ENCODE results near the gene AUTS2.

Gene AUTS2

DNA sequence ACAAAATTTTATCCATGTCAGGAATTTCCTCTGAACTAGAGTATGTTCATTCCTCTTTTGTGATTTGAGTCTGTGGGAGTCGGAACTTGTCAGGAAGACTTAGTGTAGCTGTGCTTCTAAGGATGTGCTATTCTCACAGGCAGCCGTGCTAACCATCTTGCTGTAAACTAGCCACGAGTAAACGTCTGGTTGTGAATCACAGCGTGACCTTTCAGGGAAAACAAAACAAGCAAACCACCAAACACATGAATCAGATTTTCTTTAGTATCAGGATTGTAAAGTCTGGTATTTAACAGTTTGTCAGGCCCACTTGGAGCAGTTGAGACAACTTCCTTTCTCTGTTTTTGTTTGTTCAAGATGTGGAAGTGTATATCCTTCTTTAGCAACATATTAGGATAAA, 32.0 kb downstream of the AUTS2 start:
- H3K4me3 ChIP-seq (ENCODE audit: low read depth, low read length) = no peak overlapping the region
- TF ChIP-seq, protein P1, sequence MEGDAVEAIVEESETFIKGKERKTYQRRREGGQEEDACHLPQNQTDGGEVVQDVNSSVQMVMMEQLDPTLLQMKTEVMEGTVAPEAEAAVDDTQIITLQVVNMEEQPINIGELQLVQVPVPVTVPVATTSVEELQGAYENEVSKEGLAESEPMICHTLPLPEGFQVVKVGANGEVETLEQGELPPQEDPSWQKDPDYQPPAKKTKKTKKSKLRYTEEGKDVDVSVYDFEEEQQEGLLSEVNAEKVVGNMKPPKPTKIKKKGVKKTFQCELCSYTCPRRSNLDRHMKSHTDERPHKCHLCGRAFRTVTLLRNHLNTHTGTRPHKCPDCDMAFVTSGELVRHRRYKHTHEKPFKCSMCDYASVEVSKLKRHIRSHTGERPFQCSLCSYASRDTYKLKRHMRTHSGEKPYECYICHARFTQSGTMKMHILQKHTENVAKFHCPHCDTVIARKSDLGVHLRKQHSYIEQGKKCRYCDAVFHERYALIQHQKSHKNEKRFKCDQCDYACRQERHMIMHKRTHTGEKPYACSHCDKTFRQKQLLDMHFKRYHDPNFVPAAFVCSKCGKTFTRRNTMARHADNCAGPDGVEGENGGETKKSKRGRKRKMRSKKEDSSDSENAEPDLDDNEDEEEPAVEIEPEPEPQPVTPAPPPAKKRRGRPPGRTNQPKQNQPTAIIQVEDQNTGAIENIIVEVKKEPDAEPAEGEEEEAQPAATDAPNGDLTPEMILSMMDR (IDR thresholded peaks at IDR 0.05; ENCODE audit: control insufficient read depth, extremely low read depth, insufficient read depth) = no peak
- DNase-seq (ENCODE audit: low read depth) = no peak

DNA sequence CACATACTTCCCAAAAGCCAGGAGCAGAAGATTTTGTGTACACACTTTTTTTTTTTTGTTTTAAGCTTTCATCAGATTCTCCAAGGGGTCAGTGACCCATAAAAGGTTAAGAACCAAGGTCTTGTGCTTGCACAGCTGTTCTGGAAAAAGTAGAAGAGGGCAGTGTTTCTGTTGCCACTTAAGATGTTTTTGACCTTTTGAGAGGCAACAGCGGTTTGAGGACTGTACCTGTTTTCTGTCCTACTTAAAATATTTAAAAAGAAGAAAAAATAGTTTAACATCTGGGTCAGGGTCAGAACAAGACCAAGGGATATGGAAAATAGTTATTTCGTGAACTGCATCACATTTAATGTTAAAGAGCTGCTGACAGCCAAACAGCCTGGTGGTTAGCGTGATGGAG, 32.9 kb downstream of the AUTS2 start:
- TF ChIP-seq, protein P1 (IDR thresholded peaks at IDR 0.05; ENCODE audit: control insufficient read depth, extremely low read depth, insufficient read depth) = no peak
- no peak for DNase-seq (ENCODE audit: low read depth)

DNA sequence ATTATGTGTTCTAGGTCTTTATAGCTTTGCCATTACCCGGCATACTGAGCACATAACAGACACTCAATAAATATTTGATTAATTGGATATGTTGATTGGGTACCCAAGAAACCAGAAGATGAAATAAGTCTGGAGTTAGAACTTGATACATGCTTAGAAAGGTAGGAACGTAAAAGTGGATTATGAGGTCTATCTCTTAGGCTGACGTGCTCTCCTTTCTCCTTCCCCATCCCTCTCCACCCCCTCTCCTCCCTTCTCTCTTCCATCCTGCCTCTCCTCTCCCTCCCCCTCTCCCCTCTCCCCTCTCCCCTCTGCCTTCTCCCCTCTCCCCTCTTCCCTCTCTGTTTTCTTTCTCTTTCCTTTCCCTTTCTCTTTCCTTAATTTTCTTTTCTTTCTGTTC, 34.0 kb downstream of the AUTS2 start:
- TF ChIP-seq, protein P1 (IDR thresholded peaks at IDR 0.05; ENCODE audit: control insufficient read depth, extremely low read depth, insufficient read depth) = no peak
- no peak for DNase-seq (ENCODE audit: low read depth)
- H3K4me3 ChIP-seq (ENCODE audit: low read depth, low read length) = no peak overlapping the region

More for the DNA sequence above, 32.9 kb downstream of the AUTS2 start:
- no peak overlapping the region for H3K4me3 ChIP-seq (ENCODE audit: low read depth, low read length)

DNA sequence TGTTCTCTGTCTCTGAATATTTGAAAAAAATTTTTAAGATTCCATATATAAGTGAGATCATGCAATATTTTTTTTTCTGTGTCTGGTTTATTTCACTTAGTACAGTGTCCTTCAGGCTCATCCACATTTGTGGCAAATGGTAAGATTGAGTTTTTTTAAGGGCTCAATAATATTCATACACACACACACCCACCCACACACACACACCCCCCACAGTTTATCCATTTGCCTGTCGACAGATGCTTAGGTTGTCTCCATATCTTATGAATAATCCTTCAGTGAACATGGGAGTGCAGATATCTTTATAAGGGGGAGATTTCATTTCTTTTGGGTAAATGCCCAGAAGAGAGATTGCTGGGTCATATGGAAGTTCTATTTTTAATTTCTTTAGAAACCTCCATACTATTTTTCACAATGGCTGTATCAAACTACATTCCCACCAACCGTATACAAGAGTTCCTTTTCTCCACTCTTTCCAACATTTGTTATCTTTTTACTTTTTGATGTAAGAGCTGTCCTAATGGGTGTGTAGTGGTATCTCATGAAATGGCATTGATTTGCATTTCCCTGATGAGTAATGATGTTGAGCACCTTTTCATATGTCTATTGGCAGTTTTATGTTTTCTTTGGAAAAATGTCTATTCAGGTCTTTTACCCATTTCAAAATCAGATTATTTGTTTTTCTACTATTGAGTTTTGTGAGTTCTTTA, 35.0 kb downstream of the AUTS2 start:
- DNase-seq (ENCODE audit: low read depth) = no peak
- no peak overlapping the region for H3K4me3 ChIP-seq (ENCODE audit: low read depth, low read length)
- TF ChIP-seq, protein P1 (IDR thresholded peaks at IDR 0.05; ENCODE audit: control insufficient read depth, extremely low read depth, insufficient read depth) = no peak

DNA sequence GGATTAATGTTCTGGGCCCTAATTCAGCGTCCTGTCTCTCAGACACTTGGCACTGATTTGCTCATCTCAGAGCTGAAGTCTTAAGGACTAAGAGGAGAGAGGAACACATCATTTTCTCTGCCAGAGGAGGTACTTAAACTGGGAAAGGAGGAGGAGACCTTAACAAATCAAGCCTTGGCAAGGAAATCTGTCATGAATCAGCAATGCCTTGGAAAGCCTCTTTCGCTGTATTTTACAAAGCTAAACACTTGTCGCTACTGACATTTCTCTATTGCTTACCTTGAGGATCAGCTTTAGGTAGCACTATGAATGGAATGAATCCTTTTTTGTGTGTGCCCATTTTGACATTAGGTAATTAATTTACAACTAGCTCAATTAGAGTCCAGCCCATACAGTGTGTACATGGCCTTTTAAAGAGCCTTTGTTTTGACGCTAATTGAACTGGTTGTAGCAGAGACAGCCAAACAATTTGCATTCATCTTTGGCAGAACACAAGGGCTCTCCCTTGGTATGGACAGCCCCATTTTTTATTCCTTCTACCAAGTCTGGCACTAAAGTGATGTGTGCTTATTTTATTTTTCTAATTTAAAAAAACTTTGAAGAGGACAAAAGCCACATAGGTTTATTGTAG, 37.4 kb downstream of the AUTS2 start:
- TF ChIP-seq, protein P1 (IDR thresholded peaks at IDR 0.05; ENCODE audit: control insufficient read depth, extremely low read depth, insufficient read depth) = no peak
- DNase-seq (ENCODE audit: low read depth) = no peak
- H3K4me3 ChIP-seq (ENCODE audit: low read depth, low read length) = no peak overlapping the region

DNA sequence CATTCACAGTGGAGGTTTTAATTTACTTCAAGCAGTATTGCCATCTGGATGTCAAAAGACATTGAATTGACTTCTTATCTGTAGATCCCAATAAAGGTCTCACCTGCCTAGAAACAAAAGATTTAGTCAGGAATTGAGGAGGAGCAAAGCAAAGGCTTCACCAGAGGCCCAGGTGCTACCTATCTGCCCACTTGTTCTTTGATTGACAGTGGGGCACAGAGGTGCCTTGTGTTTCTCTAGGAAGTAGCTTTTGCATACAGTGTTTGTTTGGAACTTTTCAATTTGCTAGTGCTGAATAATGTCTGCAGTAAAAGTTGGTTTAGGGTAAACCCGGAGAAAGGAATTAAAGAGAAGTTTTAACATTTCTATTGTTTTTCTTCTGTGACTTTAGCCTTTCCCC, 40.4 kb downstream of the AUTS2 start:
- H3K4me3 ChIP-seq (ENCODE audit: low read depth, low read length) = no peak overlapping the region
- no peak for DNase-seq (ENCODE audit: low read depth)
- TF ChIP-seq, protein P1 (IDR thresholded peaks at IDR 0.05; ENCODE audit: control insufficient read depth, extremely low read depth, insufficient read depth) = no peak

Measured in LNCaP clone FGC (cell line).